Glutamatergic neuron (in vitro differentiated cells): ENCODE results near the gene CTU2. TPM values are rescaled to one million over a fixed set of nuclear protein-coding genes. Genes with fewer than 3 reads are reported as not detected.

Experiments
- DNase-seq: peaks from one replicate; pipeline ENCODE4 v3.0.0; 2022
- H3K27ac Mint-ChIP-seq: one replicate; pipeline ENCODE4 v1.8.0; 2020; ENCODE audit warnings: mild to moderate bottlenecking, mixed read lengths, inconsistent platforms; ENCODE audit not compliant: unreplicated experiment
- H3K27me3 Mint-ChIP-seq: one replicate; pipeline ENCODE4 v1.8.0; 2020; ENCODE audit warnings: mild to moderate bottlenecking, moderate library complexity, mixed read lengths, inconsistent platforms; ENCODE audit not compliant: unreplicated experiment
- H3K36me3 Mint-ChIP-seq: one replicate; pipeline ENCODE4 v1.8.0; 2020; ENCODE audit warnings: mild to moderate bottlenecking, mixed read lengths, inconsistent platforms; ENCODE audit not compliant: unreplicated experiment
- H3K4me1 Mint-ChIP-seq: one replicate; pipeline ENCODE4 v1.8.0; 2020; ENCODE audit warnings: mild to moderate bottlenecking, low read depth, mixed read lengths, inconsistent platforms; ENCODE audit not compliant: unreplicated experiment
- H3K4me3 Mint-ChIP-seq: one replicate; pipeline ENCODE4 v1.8.0; 2020; ENCODE audit warnings: mild to moderate bottlenecking, mixed read lengths, inconsistent platforms; ENCODE audit not compliant: unreplicated experiment
- H3K9me3 Mint-ChIP-seq: one replicate; pipeline ENCODE4 v1.8.0; 2020; ENCODE audit warnings: mild to moderate bottlenecking, moderate library complexity, mixed read lengths, inconsistent platforms; ENCODE audit not compliant: unreplicated experiment
- CTCF ChIP-seq: fragments of 200-600 bp; sonication (generic); IDR thresholded peaks from one replicate; pipeline ENCODE4 v1.5.0; 2021; ENCODE audit not compliant: partially characterized antibody, unreplicated experiment
- total RNA-seq: library from RNA; stranded (reverse); fragmentation: NEBNext Ultra II Directional; extraction: Animal tissue kit (Norgen Biotek cat#: 25700); gene quantifications from one replicate; pipeline ENCODE4 v1.2.1, GENCODE V29; 2021; ENCODE audit not compliant: unreplicated experiment

CTU2 gene
- total RNA-seq, 1 donor from 2014 or later = 32.4 TPM

- no peaks in the 10 kb centered on the region for H3K36me3 Mint-ChIP-seq
- H3K4me1 Mint-ChIP-seq = peaks cover 1% of the 10 kb centered on the region
- H3K4me3 Mint-ChIP-seq = no peak overlapping the region
- no peak for TF ChIP-seq CTCF
- peaks cover 8% of the 10 kb centered on the region for H3K27me3 Mint-ChIP-seq
- no peak for DNase-seq
- H3K27ac Mint-ChIP-seq = no peak overlapping the region
- H3K9me3 Mint-ChIP-seq = peaks cover 4% of the 10 kb centered on the region
Measured at GRCh38 chr16:88748364-88748763, 42.1 kb downstream of the CTU2 start.

DNA sequence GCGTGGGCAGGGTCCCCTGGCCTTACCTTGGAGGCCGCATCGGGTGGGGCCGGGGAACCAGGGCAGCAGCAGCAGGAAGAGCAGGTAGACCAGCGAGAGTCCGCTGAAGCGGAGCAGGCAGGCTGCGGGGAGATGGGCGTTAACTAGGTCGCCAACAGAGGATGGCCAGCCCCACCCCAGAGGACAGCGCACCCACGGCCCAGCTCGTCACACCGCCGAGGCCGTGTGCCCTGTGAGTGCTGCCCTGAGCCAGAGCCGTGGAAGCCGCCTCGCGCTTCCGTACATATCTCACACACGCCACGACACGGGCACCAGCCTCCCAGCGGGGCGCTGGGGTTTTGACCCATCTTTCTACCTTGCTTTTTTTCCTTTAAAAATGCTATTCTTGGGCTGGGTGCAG is 43.1 kb downstream of the CTU2 start:
- Mint-ChIP-seq H3K4me1 (no peaks in the 10 kb centered on the region), H3K27ac (no peak overlapping the region), H3K9me3 (no peaks in the 10 kb centered on the region), H3K4me3 (no peak overlapping the region), H3K36me3 (no peaks in the 10 kb centered on the region), H3K27me3 (peaks cover 8% of the 10 kb centered on the region)
- no peak for TF ChIP-seq CTCF
- no peak for DNase-seq

DNA sequence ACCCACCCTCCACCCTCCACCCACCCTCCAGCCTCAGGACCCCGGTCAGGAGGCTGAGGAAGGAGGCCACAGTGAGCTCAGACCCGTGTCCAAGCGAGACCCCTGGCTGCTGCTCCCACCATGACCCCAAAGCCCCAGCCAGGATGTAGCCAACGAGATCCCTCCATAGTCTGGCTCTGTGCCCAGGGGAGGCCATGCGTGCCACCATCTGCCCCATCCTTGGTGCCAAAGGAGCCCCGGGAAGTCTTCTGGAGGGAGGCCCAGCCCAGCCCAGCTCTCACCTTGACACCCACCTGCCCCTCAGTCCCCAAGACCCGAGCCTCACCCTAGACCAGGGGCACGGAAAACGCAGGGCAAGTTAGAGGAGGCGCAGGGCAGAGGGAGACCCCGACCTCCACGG is 44.6 kb downstream of the CTU2 start:
- no peak for TF ChIP-seq CTCF
- Mint-ChIP-seq H3K4me1 (no peaks in the 10 kb centered on the region), H3K9me3 (no peaks in the 10 kb centered on the region), H3K4me3 (no peak overlapping the region), H3K27me3 (peaks cover 9% of the 10 kb centered on the region), H3K36me3 (no peaks in the 10 kb centered on the region), H3K27ac (no peak overlapping the region)
- DNase-seq = no peak

DNA sequence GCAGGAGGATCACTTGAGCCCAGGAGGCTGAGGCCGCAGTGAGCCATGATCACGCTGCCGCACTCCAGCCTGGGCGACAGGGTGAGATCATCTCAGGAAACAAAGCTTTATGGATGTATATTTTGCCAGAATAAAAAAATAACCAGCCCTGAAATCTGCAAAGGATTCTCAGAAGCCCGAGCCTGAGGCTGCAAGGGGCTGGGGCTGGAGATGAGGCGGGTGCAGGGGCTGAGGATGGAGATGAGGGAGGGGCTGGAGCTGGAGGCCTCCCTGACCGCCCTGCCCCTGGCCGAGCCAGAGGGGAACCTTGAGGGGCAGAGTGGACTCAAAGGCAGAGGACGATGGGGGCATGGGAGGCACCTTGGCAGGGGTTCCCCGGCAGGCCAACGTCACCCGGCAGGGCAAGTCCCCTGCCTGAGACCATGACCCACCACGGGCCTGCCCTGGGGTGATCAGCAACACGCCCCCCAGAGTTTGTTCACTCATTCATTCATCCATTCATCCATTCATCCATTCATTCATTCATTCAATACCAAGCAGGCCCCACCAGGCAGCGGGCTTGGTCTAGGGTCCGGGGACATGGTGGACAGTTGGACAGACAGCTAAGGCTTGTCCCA is 46.2 kb downstream of the CTU2 start:
- no peaks in the 10 kb centered on the region for H3K4me1 Mint-ChIP-seq
- H3K27ac Mint-ChIP-seq = no peak overlapping the region
- peaks cover 3% of the 10 kb centered on the region for H3K27me3 Mint-ChIP-seq
- TF ChIP-seq CTCF = no peak
- no peak overlapping the region for H3K4me3 Mint-ChIP-seq
- no peaks in the 10 kb centered on the region for H3K36me3 Mint-ChIP-seq
- H3K9me3 Mint-ChIP-seq = no peaks in the 10 kb centered on the region
- no peak for DNase-seq

DNA sequence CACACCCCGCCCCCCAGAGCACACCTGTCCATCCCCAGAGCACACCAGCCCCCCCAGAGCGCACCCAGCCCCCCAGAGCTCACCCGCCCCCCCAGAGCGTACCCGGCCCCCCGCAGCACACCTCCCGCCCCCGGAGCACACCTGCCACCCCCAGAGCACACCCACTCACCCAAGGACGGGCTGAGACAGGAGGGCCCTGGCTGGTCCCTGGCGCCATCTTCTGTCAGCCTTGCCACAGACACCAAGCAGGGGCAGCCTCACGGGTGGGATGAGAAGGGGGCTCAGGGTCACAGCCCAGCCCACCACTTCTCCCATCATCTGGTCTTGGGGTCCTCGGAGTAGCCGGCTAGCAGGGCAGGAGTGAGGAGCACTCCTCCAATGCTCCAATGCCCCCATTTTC is 46.9 kb downstream of the CTU2 start:
- H3K9me3 Mint-ChIP-seq = no peaks in the 10 kb centered on the region
- H3K27me3 Mint-ChIP-seq = peaks cover 3% of the 10 kb centered on the region
- no peaks in the 10 kb centered on the region for H3K36me3 Mint-ChIP-seq
- no peak for DNase-seq
- no peak overlapping the region for H3K27ac Mint-ChIP-seq
- TF ChIP-seq CTCF = no peak
- H3K4me1 Mint-ChIP-seq = no peaks in the 10 kb centered on the region
- no peak overlapping the region for H3K4me3 Mint-ChIP-seq
